Neural progenitor cell (in vitro differentiated cells): ENCODE results near the gene PDE6B. TPM values are rescaled to one million over a fixed set of nuclear protein-coding genes. Genes with fewer than 3 reads are reported as not detected.

ENCODE experiments used
- DNase-seq: peaks from one replicate; pipeline ENCODE4 v3.0.0-alpha.2; 2016; ENCODE audit warnings: low spot score
- H2AFZ ChIP-seq: fragments of 200-600 bp; sonication (generic); replicated peaks from 2 replicates; pipeline ENCODE4 v1.6.1; 2016; ENCODE audit warnings: antibody characterized with exemption
- H3F3A ChIP-seq: fragments of 200-600 bp; sonication (generic); 2 replicates; pipeline ENCODE4 v1.6.1; 2016; ENCODE audit warnings: antibody characterized with exemption, low read depth
- H3K27ac ChIP-seq: fragments of 200-600 bp; sonication (generic); 2 replicates; pipeline ENCODE4 v1.5.1; 2016; ENCODE audit warnings: mild to moderate bottlenecking
- H3K27me3 ChIP-seq: fragments of 200-600 bp; sonication (generic); 2 replicates; pipeline ENCODE4 v1.6.1; 2016; ENCODE audit warnings: mild to moderate bottlenecking, moderate library complexity
- H3K36me3 ChIP-seq: fragments of 200-600 bp; sonication (generic); 2 replicates; pipeline ENCODE4 v1.5.1; 2016
- H3K4me1 ChIP-seq: fragments of 200-600 bp; sonication (generic); 2 replicates; pipeline ENCODE4 v1.6.1; 2016; ENCODE audit warnings: mixed run types
- H3K4me2 ChIP-seq: fragments of 200-600 bp; sonication (generic); 2 replicates; pipeline ENCODE4 v1.6.1; 2016
- H3K4me3 ChIP-seq: fragments of 200-600 bp; sonication (generic); 2 replicates; pipeline ENCODE4 v1.5.1; 2016
- H3K79me2 ChIP-seq: fragments of 200-600 bp; sonication (generic); 2 replicates; pipeline ENCODE4 v1.6.1; 2016; ENCODE audit warnings: low read depth
- H3K9ac ChIP-seq: fragments of 200-600 bp; sonication (generic); 2 replicates; pipeline ENCODE4 v1.6.1; 2016
- H3K9me3 ChIP-seq: fragments of 200-600 bp; sonication (generic); 2 replicates; pipeline ENCODE4 v1.5.1; 2016; ENCODE audit warnings: low read depth
- H4K20me1 ChIP-seq: fragments of 200-600 bp; sonication (generic); 2 replicates; pipeline ENCODE4 v1.6.1; 2016; ENCODE audit warnings: low read depth
- H3K27ac Mint-ChIP-seq: 3 replicates; pipeline ENCODE4 v1.8.0; 2021; ENCODE audit warnings: mixed read lengths
- H3K27me3 Mint-ChIP-seq: 2 replicates; pipeline ENCODE4 v1.8.0; 2022; ENCODE audit warnings: low read depth, mild to moderate bottlenecking, inconsistent platforms, moderate library complexity, mixed read lengths; ENCODE audit not compliant: insufficient read depth
- H3K36me3 Mint-ChIP-seq: 3 replicates; pipeline ENCODE4 v1.8.0; 2021; ENCODE audit warnings: mixed read lengths
- H3K4me1 Mint-ChIP-seq: 3 replicates; pipeline ENCODE4 v1.8.0; 2021; ENCODE audit warnings: mixed read lengths
- H3K4me3 Mint-ChIP-seq: 3 replicates; pipeline ENCODE4 v1.8.0; 2021; ENCODE audit warnings: mild to moderate bottlenecking, moderate library complexity, mixed read lengths
- H3K9me3 Mint-ChIP-seq: 3 replicates; pipeline ENCODE4 v1.8.0; 2020; ENCODE audit warnings: mixed read lengths
- CTCF ChIP-seq: fragments of 200-600 bp; sonication (generic); IDR thresholded peaks from 2 replicates; pipeline ENCODE4 v1.5.1; 2017; ENCODE audit warnings: antibody characterized with exemption, mild to moderate bottlenecking
- EZH2 ChIP-seq: fragments of 200-600 bp; sonication (generic); IDR thresholded peaks from 2 replicates; pipeline ENCODE4 v1.6.1; 2017; ENCODE audit warnings: antibody characterized with exemption, mild to moderate bottlenecking, moderate library complexity
- EZH2phosphoT487 ChIP-seq: fragments of 200-600 bp; sonication (generic); IDR thresholded peaks from 2 replicates; pipeline ENCODE4 v1.6.1; 2017; ENCODE audit warnings: antibody characterized with exemption
- total RNA-seq: library from RNA; depleted of rRNA; stranded (reverse); fragments of >200 nt; gene quantifications from 2 replicates; pipeline ENCODE4 v1.2.3, GENCODE V29; 2015; ENCODE audit warnings: low replicate concordance

The PDE6B gene
- total RNA-seq, 1 donor from 2014 or later: 4.3 TPM

DNA sequence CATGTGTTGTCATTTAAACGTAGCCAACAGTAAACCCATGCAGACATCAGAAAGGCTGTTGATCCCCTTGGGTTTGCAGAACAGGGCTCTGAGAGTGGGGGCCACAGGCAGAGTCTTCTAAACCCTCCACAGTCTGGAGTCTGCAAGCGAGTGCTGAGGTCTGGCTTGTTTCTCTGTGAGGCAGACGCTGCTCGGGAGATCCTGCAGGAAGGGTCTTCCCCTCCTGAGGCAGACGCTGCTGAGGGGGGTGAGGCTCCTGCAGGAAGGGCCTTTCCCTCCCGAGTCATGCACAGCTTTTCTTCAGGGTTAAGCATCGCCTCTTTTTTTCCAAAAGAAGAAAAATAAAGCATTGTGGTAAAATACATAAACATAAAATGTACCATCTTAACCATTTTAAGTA is 17.1 kb upstream of the PDE6B start:
- no peak for DNase-seq
- Histone ChIP-seq H3K4me2 (no peak overlapping the region), H3K4me1 (no peaks in the 10 kb centered on the region), H3K9me3 (no peaks in the 10 kb centered on the region), H3F3A (no peaks in the 10 kb centered on the region), H3K4me3 (no peak overlapping the region), H3K27ac (no peak overlapping the region), H3K36me3 (no peaks in the 10 kb centered on the region), H3K27me3 (peaks cover 11% of the 10 kb centered on the region), H3K9ac (no peak overlapping the region), H4K20me1 (no peaks in the 10 kb centered on the region), H3K79me2 (no peaks in the 10 kb centered on the region), H2AFZ (no peak overlapping the region)
- Mint-ChIP-seq H3K9me3 (peaks cover 3% of the 10 kb centered on the region), H3K36me3 (no peaks in the 10 kb centered on the region), H3K27ac (no peak overlapping the region), H3K27me3 (peaks cover 10% of the 10 kb centered on the region), H3K4me3 (no peak overlapping the region), H3K4me1 (no peaks in the 10 kb centered on the region)
- TF ChIP-seq CTCF (no peak), EZH2 (no peak)

DNA sequence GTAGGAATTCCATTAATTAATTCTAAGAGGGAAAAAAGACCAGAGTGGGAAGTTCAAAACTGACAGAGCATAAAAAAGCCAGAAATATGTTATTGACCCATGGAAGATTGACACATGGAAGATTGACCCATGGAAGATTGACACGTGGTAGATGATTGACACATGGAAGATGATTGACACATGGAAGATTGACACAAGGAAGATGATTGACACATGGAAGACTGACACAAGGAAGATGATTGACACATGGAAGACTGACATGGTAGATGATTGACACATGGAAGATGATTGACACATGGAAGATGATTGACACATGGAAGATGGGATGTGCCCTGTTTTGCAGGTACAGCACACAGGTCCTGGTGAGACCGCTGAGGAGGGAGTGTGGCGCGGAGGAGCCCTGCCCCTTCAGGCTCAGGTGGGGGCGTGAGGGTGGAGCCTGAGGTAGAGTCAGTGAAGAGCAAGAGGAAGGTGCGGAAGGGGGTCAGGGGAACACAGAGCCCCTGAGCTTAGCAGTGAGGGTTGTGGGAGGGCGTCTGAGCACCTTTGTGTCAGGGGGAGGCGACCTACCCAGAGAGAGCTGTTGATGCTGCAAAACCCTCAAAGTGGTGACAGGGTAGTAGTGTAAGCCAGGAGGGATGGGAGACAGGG is 15.8 kb upstream of the PDE6B start:
- no peaks in the 10 kb centered on the region for H3F3A ChIP-seq
- TF ChIP-seq CTCF: no peak
- TF ChIP-seq EZH2: no peak
- DNase-seq: no peak
- no peaks in the 10 kb centered on the region for H4K20me1 ChIP-seq
- H3K36me3 ChIP-seq: no peaks in the 10 kb centered on the region
- Mint-ChIP-seq H3K4me3 (no peak overlapping the region), H3K4me1 (no peaks in the 10 kb centered on the region), H3K9me3 (peaks cover 3% of the 10 kb centered on the region), H3K27me3 (peaks cover 10% of the 10 kb centered on the region), H3K27ac (no peak overlapping the region), H3K36me3 (no peaks in the 10 kb centered on the region)
- no peak overlapping the region for H2AFZ ChIP-seq
- H3K27me3 ChIP-seq: peaks cover 20% of the 10 kb centered on the region
- no peak overlapping the region for H3K4me3 ChIP-seq
- no peak overlapping the region for H3K27ac ChIP-seq
- no peaks in the 10 kb centered on the region for H3K4me1 ChIP-seq
- no peak overlapping the region for H3K9ac ChIP-seq
- no peaks in the 10 kb centered on the region for H3K79me2 ChIP-seq
- H3K4me2 ChIP-seq: no peak overlapping the region
- no peaks in the 10 kb centered on the region for H3K9me3 ChIP-seq

GRCh38 chr4:610411-611261 is 14.7 kb upstream of the PDE6B start:
- Mint-ChIP-seq H3K9me3 (peaks cover 3% of the 10 kb centered on the region), H3K36me3 (no peaks in the 10 kb centered on the region), H3K4me1 (no peaks in the 10 kb centered on the region), H3K27ac (no peak overlapping the region), H3K4me3 (no peak overlapping the region), H3K27me3 (peaks cover 10% of the 10 kb centered on the region)
- no peak for DNase-seq
- Histone ChIP-seq H3K27ac (no peak overlapping the region), H3K4me3 (no peak overlapping the region), H3K9me3 (no peaks in the 10 kb centered on the region), H2AFZ (no peak overlapping the region), H3F3A (no peaks in the 10 kb centered on the region), H3K79me2 (no peaks in the 10 kb centered on the region), H4K20me1 (no peaks in the 10 kb centered on the region), H3K36me3 (no peaks in the 10 kb centered on the region), H3K9ac (no peak overlapping the region), H3K4me2 (no peak overlapping the region), H3K4me1 (no peaks in the 10 kb centered on the region), H3K27me3 (peaks cover 26% of the 10 kb centered on the region)
- TF ChIP-seq EZH2phosphoT487 (no peak), CTCF (no peak), EZH2 (no peak)
